Mesenchymal stem cell (in vitro differentiated cells and primary cell): ENCODE data around the gene SOCS1. TPM values are rescaled to one million over a fixed set of nuclear protein-coding genes. Genes with fewer than 3 reads are reported as not detected.

Experiments used
- DNase-seq: peaks from one replicate; pipeline ENCODE4 v3.0.0-alpha.2; 2013
- H2AFZ ChIP-seq: one replicate; pipeline ENCODE4 v1.6.1; 2013; ENCODE audit warnings: low read depth, mild to moderate bottlenecking, control low read depth, inconsistent platforms, low read length, moderate library complexity
- H2AK5ac ChIP-seq: 2 replicates; pipeline ENCODE4 v1.6.1; 2013; ENCODE audit warnings: low read length, moderate library complexity, mild to moderate bottlenecking, inconsistent platforms; ENCODE audit not compliant: severe bottlenecking
- H2BK120ac ChIP-seq: one replicate; pipeline ENCODE4 v1.6.1; 2013; ENCODE audit warnings: low read depth, mild to moderate bottlenecking, inconsistent platforms, low read length, moderate library complexity
- H2BK12ac ChIP-seq, 2 experiments: one replicate each; pipeline ENCODE4 v1.6.1; 2013; ENCODE audit warnings: inconsistent platforms in 2 of 2, low read length in 2 of 2, mild to moderate bottlenecking in 2 of 2, moderate library complexity in 2 of 2, control low read depth in 1 of 2
- H2BK15ac ChIP-seq: one replicate; pipeline ENCODE4 v1.6.1; 2013; ENCODE audit warnings: mild to moderate bottlenecking, low read depth, inconsistent platforms; ENCODE audit not compliant: poor library complexity, severe bottlenecking
- H2BK5ac ChIP-seq: 2 replicates; pipeline ENCODE4 v1.6.1; 2013; ENCODE audit warnings: low read depth, mild to moderate bottlenecking, low read length, control low read depth, inconsistent platforms; ENCODE audit not compliant: poor library complexity, severe bottlenecking
- H3K14ac ChIP-seq, 2 experiments: one replicate each; pipeline ENCODE4 v1.6.1; 2013; ENCODE audit warnings: inconsistent platforms in 2 of 2, low read length in 2 of 2, control low read depth in 1 of 2, mild to moderate bottlenecking in 1 of 2, moderate library complexity in 1 of 2
- H3K18ac ChIP-seq, 2 experiments: one replicate each; pipeline ENCODE4 v1.6.1; 2013; ENCODE audit warnings: inconsistent platforms in 2 of 2, low read length in 2 of 2, control low read depth in 1 of 2, low read depth in 1 of 2, mild to moderate bottlenecking in 1 of 2
- H3K23ac ChIP-seq, 2 experiments: one replicate each; pipeline ENCODE4 v1.6.1; 2013; ENCODE audit warnings: inconsistent platforms in 2 of 2, low read length in 2 of 2, mild to moderate bottlenecking in 2 of 2, moderate library complexity in 2 of 2, control low read depth in 1 of 2
- H3K27ac ChIP-seq: 2 replicates; pipeline ENCODE4 v1.5.1; 2013; ENCODE audit warnings: mild to moderate bottlenecking, moderate library complexity, low read length, control low read depth, inconsistent platforms; ENCODE audit not compliant: poor library complexity, severe bottlenecking
- H3K27me3 ChIP-seq, 2 experiments: 2 replicates each; pipeline versions ENCODE4 v1.6.1 to v1.7.0; 2013; ENCODE audit warnings: low read length in 2 of 2, mild to moderate bottlenecking in 2 of 2, moderate library complexity in 2 of 2, control low read depth in 1 of 2, inconsistent platforms in 1 of 2; ENCODE audit not compliant: control insufficient read depth in 1 of 2, insufficient read depth in 1 of 2
- H3K36me3 ChIP-seq, 2 experiments: 2 replicates each; pipeline versions ENCODE4 v1.6.1 to v1.7.0; 2013; ENCODE audit warnings: low read length in 2 of 2, control low read depth in 1 of 2, inconsistent platforms in 1 of 2, low read depth in 1 of 2, mild to moderate bottlenecking in 1 of 2; ENCODE audit not compliant: insufficient read depth in 2 of 2, control insufficient read depth in 1 of 2
- H3K4ac ChIP-seq, 2 experiments: one replicate each; pipeline ENCODE4 v1.6.1; 2013; ENCODE audit warnings: inconsistent platforms in 2 of 2, low read length in 2 of 2, mild to moderate bottlenecking in 2 of 2, moderate library complexity in 2 of 2, control low read depth in 1 of 2, low read depth in 1 of 2
- H3K4me1 ChIP-seq: 2 replicates; pipeline ENCODE4 v1.6.1; 2013; ENCODE audit warnings: low read depth, low read length, control low read depth; ENCODE audit not compliant: control insufficient read depth, insufficient read depth
- H3K4me2 ChIP-seq: 2 replicates; pipeline ENCODE4 v1.6.1; 2013; ENCODE audit warnings: low read length, mild to moderate bottlenecking, inconsistent platforms; ENCODE audit not compliant: poor library complexity, severe bottlenecking
- H3K4me3 ChIP-seq, 2 experiments: 2 replicates each; pipeline versions ENCODE4 v1.5.1 to v1.7.0; 2013; ENCODE audit warnings: low read length in 2 of 2, mild to moderate bottlenecking in 2 of 2, control low read depth in 1 of 2, low read depth in 1 of 2; ENCODE audit not compliant: insufficient read depth in 1 of 2
- H3K79me1 ChIP-seq: replicated peaks from 2 replicates; pipeline ENCODE4 v1.6.1; 2013; ENCODE audit warnings: mild to moderate bottlenecking, control low read depth, low read length, inconsistent platforms; ENCODE audit not compliant: poor library complexity, severe bottlenecking
- H3K9ac ChIP-seq: 2 replicates; pipeline ENCODE4 v1.7.0; 2013; ENCODE audit warnings: mild to moderate bottlenecking, low read length, moderate library complexity
- H3K9me3 ChIP-seq: 2 replicates; pipeline ENCODE4 v1.7.0; 2013; ENCODE audit warnings: mild to moderate bottlenecking, low read length; ENCODE audit not compliant: control insufficient read depth
- H4K8ac ChIP-seq: one replicate; pipeline ENCODE4 v1.6.1; 2013; ENCODE audit warnings: inconsistent platforms, mild to moderate bottlenecking, low read length, moderate library complexity
- H4K91ac ChIP-seq: one replicate; pipeline ENCODE4 v1.6.1; 2013; ENCODE audit warnings: mild to moderate bottlenecking, low read length, inconsistent platforms
- WGBS: methylation state at CpG from one replicate; pipeline ENCODE4 v1.1.7; 2013; ENCODE audit warnings: mixed read lengths; 5-methylcytosine and 5-hydroxymethylcytosine counted together
- small RNA-seq: library from polyadenylated mRNA; stranded (forward); fragments of <200 nt; extraction: miRNeasy Mini kit (QIAGEN cat#:217004); gene quantifications from one replicate; pipeline ENCODE3, GENCODE V24; 2013; ENCODE audit warnings: low read depth

SOCS1 gene

GRCh38 chr16:11204513-11205047 is 51.4 kb downstream of the SOCS1 start:
- 71% methylated on average over 4 of the region's 4 CpGs for WGBS
- Histone ChIP-seq H4K91ac (no peak overlapping the region), H3K4me1 (peaks cover 39% of the 10 kb centered on the region), H3K23ac (no peak overlapping the region), H2BK5ac (no peak overlapping the region), H2BK120ac (no peak overlapping the region), H2AFZ (no peak overlapping the region), H3K9me3 (peaks cover 8% of the 10 kb centered on the region), H2BK15ac (no peak overlapping the region), H3K4me3 (no peak overlapping the region), H3K79me1 (no peaks in the 10 kb centered on the region), H3K18ac (peak overlapping the region in 1 of 2 experiments; percentile 23), H3K27me3 (no peaks in the 10 kb centered on the region), H3K4ac (no peak overlapping the region), H3K4me2 (no peak overlapping the region), H3K14ac (no peak overlapping the region), H2AK5ac (no peak overlapping the region), H3K36me3 (no peaks in the 10 kb centered on the region), H4K8ac (no peak overlapping the region), H3K27ac (no peak overlapping the region), H3K9ac (no peak overlapping the region), H2BK12ac (peak overlapping the region; percentile 45 to 49)
- no peak for DNase-seq

Small RNA genes within 50 kb of the gene (small RNA-seq; reads per million reads assigned to genes)
- not detected for gene RF00554
